ENCODE results near the gene RYR3.

DNA sequence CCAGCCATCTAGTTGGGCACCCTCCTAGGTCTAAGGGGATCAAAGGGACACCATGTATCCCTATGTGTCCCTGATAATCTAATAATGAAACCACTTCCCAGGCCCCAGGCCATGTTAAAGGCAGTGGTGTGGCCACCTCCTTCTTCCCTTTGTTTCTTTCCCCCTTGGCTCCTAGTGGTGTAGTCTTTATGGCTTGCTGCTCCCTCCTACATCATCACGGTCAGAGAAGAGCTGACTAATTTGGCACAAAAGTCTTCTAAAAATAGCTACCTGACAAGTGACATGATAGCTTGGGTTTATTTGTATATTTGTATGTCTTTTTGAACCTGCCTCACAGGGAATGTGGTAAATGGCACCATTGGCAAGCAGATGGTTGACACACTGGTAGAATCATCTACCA, 526.5 kb downstream of the RYR3 start:
- TF ChIP-seq, protein P1, sequence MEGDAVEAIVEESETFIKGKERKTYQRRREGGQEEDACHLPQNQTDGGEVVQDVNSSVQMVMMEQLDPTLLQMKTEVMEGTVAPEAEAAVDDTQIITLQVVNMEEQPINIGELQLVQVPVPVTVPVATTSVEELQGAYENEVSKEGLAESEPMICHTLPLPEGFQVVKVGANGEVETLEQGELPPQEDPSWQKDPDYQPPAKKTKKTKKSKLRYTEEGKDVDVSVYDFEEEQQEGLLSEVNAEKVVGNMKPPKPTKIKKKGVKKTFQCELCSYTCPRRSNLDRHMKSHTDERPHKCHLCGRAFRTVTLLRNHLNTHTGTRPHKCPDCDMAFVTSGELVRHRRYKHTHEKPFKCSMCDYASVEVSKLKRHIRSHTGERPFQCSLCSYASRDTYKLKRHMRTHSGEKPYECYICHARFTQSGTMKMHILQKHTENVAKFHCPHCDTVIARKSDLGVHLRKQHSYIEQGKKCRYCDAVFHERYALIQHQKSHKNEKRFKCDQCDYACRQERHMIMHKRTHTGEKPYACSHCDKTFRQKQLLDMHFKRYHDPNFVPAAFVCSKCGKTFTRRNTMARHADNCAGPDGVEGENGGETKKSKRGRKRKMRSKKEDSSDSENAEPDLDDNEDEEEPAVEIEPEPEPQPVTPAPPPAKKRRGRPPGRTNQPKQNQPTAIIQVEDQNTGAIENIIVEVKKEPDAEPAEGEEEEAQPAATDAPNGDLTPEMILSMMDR (IDR thresholded peaks at IDR 0.05): no peak
- TF ChIP-seq POLR2A (IDR thresholded peaks at IDR 0.05): no peak
